ENCODE data around the gene NUP133. TPM values are rescaled to one million over a fixed set of nuclear protein-coding genes. Genes with fewer than 3 reads are reported as not detected.

The NUP133 gene
- total and polyA plus RNA-seq, 2 experiments from 2014 or later = 29.5 to 65.4 TPM

- TF ChIP-seq CTCF (conservative IDR thresholded peaks at IDR 0.05; ENCODE audit: low read depth in 2 of 2) (no peak), ZNF462 (CRISPR knock-in tag; IDR thresholded peaks at IDR 0.05) (no peak)
These were observed 50.7 kb downstream of the NUP133 start (continued) for GRCh38 chr1:229457436-229457835.

GRCh38 chr1:229456016-229456415, 52.1 kb downstream of the NUP133 start:
- Histone ChIP-seq H2AFZ (no peak overlapping the region), H3K9me2 (ENCODE audit: insufficient read depth) (no peaks in the 10 kb centered on the region), H3K79me2 (replicated peaks; ENCODE audit: insufficient read depth) (no peaks in the 10 kb centered on the region), H3K27me3 (ENCODE audit: insufficient read depth) (no peaks in the 10 kb centered on the region), H3K27ac (ENCODE audit: low read depth) (no peak overlapping the region), H3K4me3 (no peak overlapping the region), H3K4me1 (ENCODE audit: insufficient read depth) (no peaks in the 10 kb centered on the region), H4K20me1 (replicated peaks; ENCODE audit: insufficient read depth) (peaks cover 4% of the 10 kb centered on the region; the same call in 1 of the 2 replicates), H3K36me3 (ENCODE audit: insufficient read depth) (peaks cover 20% of the 10 kb centered on the region), H3F3A (replicated peaks; ENCODE audit: low read depth) (no peaks in the 10 kb centered on the region), H3K4me2 (no peak overlapping the region)
- DNase-seq (ENCODE audit: low spot score) (no peak), ATAC-seq (no peak)
- H3K27ac Mint-ChIP-seq = no peak overlapping the region
- H3K4me1 Mint-ChIP-seq = no peaks in the 10 kb centered on the region
- no peak overlapping the region for H3K4me3 Mint-ChIP-seq
- no peaks in the 10 kb centered on the region for H3K27me3 Mint-ChIP-seq (ENCODE audit: insufficient read depth, low read depth, poor library complexity)
- H3K9me3 Mint-ChIP-seq = no peaks in the 10 kb centered on the region
- peaks cover 36% of the 10 kb centered on the region for H3K36me3 Mint-ChIP-seq (ENCODE audit: low read depth)
- no peak for TF ChIP-seq ZNF331 (CRISPR knock-in tag; IDR thresholded peaks at IDR 0.05; ENCODE audit: low read depth)
- TF ChIP-seq EZH2phosphoT487 (IDR thresholded peaks at IDR 0.05; ENCODE audit: unreplicated experiment) = no peak
- no peak for TF ChIP-seq ZNF114 (CRISPR knock-in tag; IDR thresholded peaks at IDR 0.05)
- TF ChIP-seq REST (IDR thresholded peaks at IDR 0.05; ENCODE audit: unreplicated experiment) = no peak
- TF ChIP-seq CTCF (conservative IDR thresholded peaks at IDR 0.05; ENCODE audit: low read depth in 2 of 2) = no peak
